Neural crest cell (in vitro differentiated cells): ENCODE data around the gene CSTB. TPM values are rescaled to one million over a fixed set of nuclear protein-coding genes. Genes with fewer than 3 reads are reported as not detected.

Source experiments
- DNase-seq: peaks from one replicate; pipeline ENCODE4 v3.0.0; 2021; ENCODE audit warnings: low read depth, mixed read lengths, low spot score
- H3K27ac Mint-ChIP-seq: one replicate; pipeline ENCODE4 v1.8.0; 2021; ENCODE audit warnings: mild to moderate bottlenecking, mixed read lengths; ENCODE audit not compliant: unreplicated experiment
- H3K27me3 Mint-ChIP-seq: 2 replicates; pipeline ENCODE4 v1.8.0; 2021; ENCODE audit warnings: low read depth, mild to moderate bottlenecking, mixed read lengths
- H3K36me3 Mint-ChIP-seq: 2 replicates; pipeline ENCODE4 v1.8.0; 2021; ENCODE audit warnings: low read depth, mild to moderate bottlenecking, mixed read lengths
- H3K4me1 Mint-ChIP-seq: 2 replicates; pipeline ENCODE4 v1.8.0; 2021; ENCODE audit warnings: mixed read lengths
- H3K4me3 Mint-ChIP-seq: one replicate; pipeline ENCODE4 v1.8.0; 2021; ENCODE audit warnings: mild to moderate bottlenecking, mixed read lengths
- H3K9me3 Mint-ChIP-seq: 2 replicates; pipeline ENCODE4 v1.8.0; 2021; ENCODE audit warnings: mixed read lengths
- total RNA-seq: library from RNA; stranded (reverse); gene quantifications from 2 replicates; pipeline ENCODE4 v1.2.1, GENCODE V29; 2021
- TF ChIP-seq, protein P1 (sequence below): fragments of 200-600 bp; sonication (generic); conservative IDR thresholded peaks from 2 replicates; pipeline ENCODE4 v1.5.0; 2021; ENCODE audit warnings: antibody characterized with exemption, mild to moderate bottlenecking

CSTB gene
- total RNA-seq, 1 donor from 2014 or later = 37.1 TPM

DNA sequence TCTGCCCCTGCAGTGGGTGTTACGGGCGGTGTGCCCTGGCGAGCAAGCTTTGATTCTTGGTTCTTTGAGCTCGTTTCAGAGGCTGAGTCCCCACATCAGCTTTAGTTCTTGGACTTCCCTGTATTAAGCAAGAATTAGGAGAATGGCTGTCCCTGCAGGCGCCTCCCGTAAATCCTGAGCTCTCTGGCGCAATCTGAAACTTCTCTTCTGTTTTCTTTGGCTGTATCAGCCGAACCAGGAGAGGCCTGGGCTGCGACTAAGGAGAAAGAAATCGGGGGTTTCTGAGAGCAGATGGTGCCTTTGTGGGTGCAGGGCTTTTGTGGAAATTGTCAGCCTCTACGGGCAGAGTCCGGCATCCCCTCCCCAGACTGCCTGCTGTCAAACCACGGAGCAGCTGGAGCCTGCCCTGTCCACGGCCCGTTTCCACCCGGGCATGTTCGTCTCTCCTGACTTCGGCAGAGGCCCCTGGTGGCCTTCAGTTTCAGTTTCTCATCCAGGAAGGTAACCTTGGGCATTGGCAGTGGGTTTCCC lies 17.9 kb downstream of the CSTB start:
- Mint-ChIP-seq H3K9me3 (no peaks in the 10 kb centered on the region), H3K27me3 (no peaks in the 10 kb centered on the region), H3K4me1 (no peaks in the 10 kb centered on the region), H3K36me3 (no peaks in the 10 kb centered on the region), H3K27ac (no peak overlapping the region), H3K4me3 (no peak overlapping the region)
- TF ChIP-seq, protein P1, sequence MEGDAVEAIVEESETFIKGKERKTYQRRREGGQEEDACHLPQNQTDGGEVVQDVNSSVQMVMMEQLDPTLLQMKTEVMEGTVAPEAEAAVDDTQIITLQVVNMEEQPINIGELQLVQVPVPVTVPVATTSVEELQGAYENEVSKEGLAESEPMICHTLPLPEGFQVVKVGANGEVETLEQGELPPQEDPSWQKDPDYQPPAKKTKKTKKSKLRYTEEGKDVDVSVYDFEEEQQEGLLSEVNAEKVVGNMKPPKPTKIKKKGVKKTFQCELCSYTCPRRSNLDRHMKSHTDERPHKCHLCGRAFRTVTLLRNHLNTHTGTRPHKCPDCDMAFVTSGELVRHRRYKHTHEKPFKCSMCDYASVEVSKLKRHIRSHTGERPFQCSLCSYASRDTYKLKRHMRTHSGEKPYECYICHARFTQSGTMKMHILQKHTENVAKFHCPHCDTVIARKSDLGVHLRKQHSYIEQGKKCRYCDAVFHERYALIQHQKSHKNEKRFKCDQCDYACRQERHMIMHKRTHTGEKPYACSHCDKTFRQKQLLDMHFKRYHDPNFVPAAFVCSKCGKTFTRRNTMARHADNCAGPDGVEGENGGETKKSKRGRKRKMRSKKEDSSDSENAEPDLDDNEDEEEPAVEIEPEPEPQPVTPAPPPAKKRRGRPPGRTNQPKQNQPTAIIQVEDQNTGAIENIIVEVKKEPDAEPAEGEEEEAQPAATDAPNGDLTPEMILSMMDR = no peak
- DNase-seq = no peak

DNA sequence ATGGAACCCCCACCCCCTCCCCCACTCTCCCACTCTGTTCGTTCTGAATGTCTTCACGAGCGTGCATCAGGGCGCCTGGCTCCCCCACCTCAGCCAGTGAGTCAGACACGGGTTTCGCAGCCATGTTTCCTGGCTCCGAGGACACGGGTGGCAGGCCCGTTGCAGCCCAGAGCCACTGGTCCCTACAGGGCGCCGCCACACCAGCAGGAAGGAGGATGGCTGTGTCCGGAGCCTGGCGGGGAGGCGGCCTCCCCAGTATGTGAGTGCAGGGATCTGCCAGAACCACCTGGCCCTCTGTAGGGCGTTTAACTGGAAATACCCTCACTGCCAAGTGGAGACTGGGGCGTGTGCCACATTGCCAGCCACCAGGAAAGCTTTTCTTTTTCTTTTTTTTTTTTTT lies 18.5 kb downstream of the CSTB start:
- no peaks in the 10 kb centered on the region for H3K36me3 Mint-ChIP-seq
- H3K9me3 Mint-ChIP-seq = no peaks in the 10 kb centered on the region
- no peak overlapping the region for H3K27ac Mint-ChIP-seq
- DNase-seq = no peak
- H3K4me3 Mint-ChIP-seq = no peak overlapping the region
- TF ChIP-seq, protein P1 = no peak
- H3K4me1 Mint-ChIP-seq = no peaks in the 10 kb centered on the region
- no peaks in the 10 kb centered on the region for H3K27me3 Mint-ChIP-seq

DNA sequence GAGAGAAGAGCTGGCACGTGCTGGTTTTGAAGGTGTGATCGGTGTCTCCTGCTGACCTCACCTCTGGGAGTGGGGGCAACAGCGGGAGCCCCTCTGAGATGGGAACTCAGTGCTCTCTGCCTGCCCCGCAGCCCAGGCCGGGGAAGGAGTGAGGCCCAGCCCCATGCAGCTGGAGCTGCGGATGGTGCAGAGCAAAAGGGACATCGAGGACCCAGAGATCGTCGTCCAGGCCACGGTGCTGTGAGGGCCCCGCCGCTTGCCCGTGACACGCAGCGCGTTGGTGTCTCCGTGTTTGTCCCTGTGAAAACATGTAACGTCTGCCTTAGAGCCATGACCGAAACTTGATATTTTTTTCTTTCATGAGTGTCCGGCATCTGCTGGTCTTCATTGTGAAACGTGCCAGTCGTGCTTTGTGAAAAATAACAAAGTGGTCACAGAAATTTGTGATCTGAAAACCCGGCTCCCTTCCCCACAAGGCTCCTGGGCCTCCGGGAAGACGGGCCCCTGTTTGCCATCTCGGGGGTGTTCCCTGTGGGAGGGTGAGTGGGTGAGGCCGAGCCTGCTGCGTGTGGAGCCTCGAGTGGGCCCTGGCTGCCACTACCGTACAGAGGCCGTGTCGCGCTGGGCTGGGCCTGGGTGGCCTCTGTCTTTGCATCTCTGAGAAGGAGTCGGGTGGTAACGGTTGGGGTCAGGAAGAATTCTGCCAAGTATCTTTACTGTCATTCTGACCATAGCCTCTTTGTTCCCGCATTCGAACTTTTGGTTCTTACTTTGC lies 20.1 kb downstream of the CSTB start:
- TF ChIP-seq, protein P1 = no peak
- Mint-ChIP-seq H3K4me3 (no peak overlapping the region), H3K27me3 (no peaks in the 10 kb centered on the region), H3K9me3 (no peaks in the 10 kb centered on the region), H3K36me3 (no peaks in the 10 kb centered on the region), H3K4me1 (no peaks in the 10 kb centered on the region), H3K27ac (no peak overlapping the region)
- DNase-seq = no peak

DNA sequence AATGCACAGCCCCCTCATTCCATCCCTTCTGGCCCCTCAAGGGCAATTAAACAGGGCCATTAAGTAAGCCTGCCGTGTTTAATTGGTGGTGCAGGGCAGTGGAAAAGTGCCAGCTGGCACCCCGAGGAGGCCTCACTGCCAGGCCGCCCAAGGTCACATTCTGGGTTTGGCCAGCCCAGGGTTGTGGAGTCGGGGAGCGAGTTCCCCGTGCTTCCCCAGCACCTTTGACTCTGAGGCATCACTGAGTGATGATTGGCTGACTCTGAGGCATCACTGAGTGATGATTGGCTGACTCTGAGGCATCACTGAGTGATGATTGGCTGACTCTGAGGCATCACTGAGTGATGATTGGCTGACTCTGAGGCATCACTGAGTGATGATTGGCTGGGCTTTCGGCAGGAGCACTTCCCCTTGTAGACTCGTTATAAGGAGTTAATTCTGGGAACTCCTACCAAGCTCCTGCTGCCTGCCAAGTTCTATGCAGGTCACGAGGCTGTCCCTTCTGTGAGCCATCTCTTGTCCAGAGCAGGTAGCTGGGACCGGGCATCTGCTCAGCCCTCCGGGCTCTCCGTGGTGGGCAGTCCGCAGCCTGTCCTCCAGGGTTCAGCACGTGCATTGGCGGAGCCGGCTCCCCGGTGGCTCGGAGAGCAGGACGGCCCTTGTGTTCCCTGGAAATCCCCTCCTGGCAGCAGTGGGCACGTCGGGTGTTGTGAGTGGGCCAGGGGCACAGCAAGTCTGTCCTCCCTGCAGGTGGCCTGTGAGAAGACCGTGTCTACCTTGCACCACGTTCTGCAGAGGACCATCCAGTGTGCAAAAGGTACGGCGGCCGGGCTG lies 20.9 kb downstream of the CSTB start:
- DNase-seq = no peak
- Mint-ChIP-seq H3K9me3 (no peaks in the 10 kb centered on the region), H3K27me3 (no peaks in the 10 kb centered on the region), H3K27ac (no peak overlapping the region), H3K36me3 (peaks cover 4% of the 10 kb centered on the region), H3K4me3 (no peak overlapping the region), H3K4me1 (no peaks in the 10 kb centered on the region)
- TF ChIP-seq, protein P1 = no peak

DNA sequence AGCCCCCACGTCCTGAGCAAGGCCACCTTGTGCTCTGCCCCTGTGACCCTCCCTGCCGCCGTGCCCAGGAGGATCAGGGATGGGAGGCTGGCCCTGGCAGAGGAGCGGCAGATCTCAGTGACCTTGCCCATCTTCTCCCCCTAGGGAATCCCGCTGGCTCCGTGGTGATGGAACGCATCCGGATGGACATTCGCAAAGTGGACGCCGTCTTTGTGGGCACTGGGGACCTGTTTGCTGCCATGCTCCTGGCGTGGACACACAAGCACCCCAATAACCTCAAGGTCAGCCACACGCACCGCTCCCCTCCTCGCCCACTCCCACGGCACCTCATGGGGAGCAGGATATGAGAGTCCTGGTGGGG lies 22.7 kb downstream of the CSTB start:
- Mint-ChIP-seq H3K27ac (no peak overlapping the region), H3K4me1 (no peaks in the 10 kb centered on the region), H3K9me3 (no peaks in the 10 kb centered on the region), H3K27me3 (no peaks in the 10 kb centered on the region), H3K36me3 (peaks cover 4% of the 10 kb centered on the region), H3K4me3 (no peak overlapping the region)
- no peak for DNase-seq
- TF ChIP-seq, protein P1 = no peak
